ENCODE results near the gene RELB.

- TF ChIP-seq ZC3H10 (CRISPR knock-in tag; IDR thresholded peaks at IDR 0.05) (no peak), TOX (CRISPR knock-in tag; IDR thresholded peaks at IDR 0.05; ENCODE audit: borderline replicate concordance) (no peak), CREB5 (CRISPR knock-in tag; IDR thresholded peaks at IDR 0.05; ENCODE audit: low read depth) (no peak), BACH2 (CRISPR knock-in tag; IDR thresholded peaks at IDR 0.05; ENCODE audit: borderline replicate concordance) (no peak), ZNF8 (CRISPR knock-in tag; IDR thresholded peaks at IDR 0.05) (no peak), ZFP30 (CRISPR knock-in tag; IDR thresholded peaks at IDR 0.05) (no peak), OSR1 (CRISPR knock-in tag; IDR thresholded peaks at IDR 0.05) (no peak), TSHZ2 (CRISPR knock-in tag; IDR thresholded peaks at IDR 0.05) (no peak), ZNF70 (CRISPR knock-in tag; IDR thresholded peaks at IDR 0.05) (no peak), PATZ1 (CRISPR knock-in tag; IDR thresholded peaks at IDR 0.05; ENCODE audit: borderline replicate concordance) (no peak)
These were observed 31.2 kb downstream of the RELB start for GRCh38 chr19:45032421-45032820.

Data from SK-N-SH treated with all-trans-retinoic acid at 6 μM for 48 hours (cell line).